NK-92 (cell line): ENCODE measurements around the gene IPO9.
"Not testable (repeated sequence)": the region's sequence is repeated elsewhere in the genome, so short reads cannot be mapped to it uniquely, and the experiment has no call there.

ENCODE experiments used
- DNase-seq: peaks from one replicate; lab custom pipeline; 2025; ENCODE audit not compliant: unreplicated experiment; lab: John Stamatoyannopoulos, UW

IPO9 gene

DNA sequence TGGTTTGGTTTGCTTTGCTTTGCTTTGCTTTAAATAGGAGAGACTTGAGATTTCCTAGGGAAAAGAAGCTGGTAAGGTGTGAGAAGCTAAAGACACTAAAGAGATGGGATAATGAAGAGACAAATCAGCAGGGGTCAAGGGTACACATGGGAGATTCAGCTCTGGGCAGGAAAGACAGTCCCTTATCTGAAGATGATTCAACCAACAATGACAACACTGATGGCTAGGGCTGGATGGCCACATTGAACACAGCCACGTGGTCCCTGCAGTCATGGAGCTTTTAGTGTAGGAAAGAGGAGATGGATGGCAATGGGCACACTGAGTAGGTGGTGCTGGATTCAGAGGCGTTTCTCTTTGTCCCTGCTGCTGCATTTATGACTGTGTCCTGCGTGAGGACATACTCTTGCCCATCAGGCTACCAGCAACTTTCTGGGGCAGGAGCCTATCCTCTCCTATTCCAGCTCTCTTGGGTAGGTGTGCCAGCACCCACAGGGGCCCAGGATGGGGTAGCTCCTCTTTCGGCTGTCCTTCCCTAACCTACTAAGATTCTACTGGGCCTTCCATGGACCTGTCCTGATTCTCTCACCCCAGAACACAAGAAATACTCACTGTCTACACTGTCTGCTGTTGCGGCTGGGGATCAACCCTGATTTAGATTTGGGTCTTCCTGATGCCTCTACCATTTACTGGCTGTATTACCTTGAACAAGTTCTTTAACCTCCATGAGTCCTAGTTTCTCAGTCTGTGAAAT, 58.3 kb downstream of the IPO9 start:
- DNase-seq = no peak

DNA sequence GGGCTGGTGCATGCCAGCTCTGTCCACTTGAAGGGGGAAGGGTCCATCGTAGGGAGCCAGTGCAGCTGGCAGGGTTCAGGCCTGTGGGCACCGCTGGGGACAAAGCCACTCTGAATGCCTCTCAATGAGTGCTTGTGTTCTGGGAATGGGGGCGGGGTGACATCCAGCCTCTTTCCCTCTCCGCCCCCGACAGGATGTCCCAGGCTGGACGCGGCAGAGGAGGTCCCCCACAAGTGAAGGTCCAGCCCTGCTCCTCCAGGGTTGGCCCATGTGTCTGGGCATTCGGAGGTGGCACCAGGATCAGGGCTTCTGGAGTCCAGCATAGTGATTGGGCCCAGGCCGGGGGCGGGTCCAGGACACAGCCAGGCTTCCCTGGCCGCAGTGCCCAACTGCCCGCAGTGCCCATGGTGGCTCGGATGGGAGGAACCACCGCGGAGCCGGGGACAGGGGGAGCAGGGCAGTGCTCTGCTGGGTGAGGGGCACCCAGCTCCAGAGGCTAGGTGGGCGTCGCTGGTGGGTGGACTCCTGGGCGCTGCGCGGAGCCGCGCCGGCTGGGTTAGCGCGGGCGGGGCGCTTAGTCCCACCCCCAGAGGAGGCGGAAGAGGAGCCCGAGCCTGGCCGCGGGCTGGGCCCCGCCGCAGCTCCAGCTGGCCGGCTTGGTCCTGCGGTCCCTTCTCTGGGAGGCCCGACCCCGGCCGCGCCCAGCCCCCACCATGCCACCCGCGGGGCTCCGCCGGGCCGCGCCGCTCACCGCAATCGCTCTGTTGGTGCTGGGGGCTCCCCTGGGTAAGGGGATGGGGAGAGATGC, 59.5 kb downstream of the IPO9 start, which contains the start of gene SHISA4:
Gene SHISA4, plus strand, starts transcription at position 617 of the 808 bp plus-strand sequence. Its CDS starts 97 bp downstream, at position 714.
- no peak for DNase-seq

DNA sequence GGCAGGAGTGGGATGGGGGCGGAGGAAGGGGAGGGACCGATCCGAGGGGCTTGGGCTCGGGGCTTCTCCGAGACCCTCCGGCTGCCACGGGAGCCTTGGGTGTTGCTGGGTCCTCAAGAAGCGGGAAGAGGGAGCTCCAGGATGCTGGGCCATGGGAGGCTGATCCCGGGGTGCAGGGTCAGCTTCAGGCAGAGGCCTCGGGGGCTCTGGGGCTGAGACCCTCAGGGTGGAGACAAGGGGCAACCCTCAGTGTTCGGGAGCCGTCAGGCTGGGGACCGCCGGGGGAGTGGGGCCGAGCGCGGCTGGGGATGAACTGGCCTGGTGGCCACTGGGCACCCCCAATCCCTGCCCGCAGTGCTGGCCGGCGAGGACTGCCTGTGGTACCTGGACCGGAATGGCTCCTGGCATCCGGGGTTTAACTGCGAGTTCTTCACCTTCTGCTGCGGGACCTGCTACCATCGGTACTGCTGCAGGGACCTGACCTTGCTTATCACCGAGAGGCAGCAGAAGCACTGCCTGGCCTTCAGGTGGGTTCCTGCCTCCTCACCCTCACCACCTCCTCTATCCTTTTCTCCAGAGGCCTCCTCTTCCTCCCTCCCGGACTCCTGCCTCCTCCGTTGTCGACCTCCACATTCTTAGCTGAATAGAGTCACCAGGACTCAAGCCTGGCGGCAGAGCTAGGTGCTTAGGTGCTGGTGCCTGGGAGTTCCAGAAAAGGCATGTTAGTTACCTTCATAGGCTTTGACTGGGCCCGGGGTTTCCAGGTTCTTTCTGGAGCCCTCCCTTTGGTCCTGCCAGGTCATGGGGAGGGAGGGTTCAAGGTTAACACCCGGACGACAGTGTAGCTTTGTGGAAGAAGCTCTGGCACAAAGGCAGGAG, 60.4 kb downstream of the IPO9 start:
- no peak for DNase-seq

DNA sequence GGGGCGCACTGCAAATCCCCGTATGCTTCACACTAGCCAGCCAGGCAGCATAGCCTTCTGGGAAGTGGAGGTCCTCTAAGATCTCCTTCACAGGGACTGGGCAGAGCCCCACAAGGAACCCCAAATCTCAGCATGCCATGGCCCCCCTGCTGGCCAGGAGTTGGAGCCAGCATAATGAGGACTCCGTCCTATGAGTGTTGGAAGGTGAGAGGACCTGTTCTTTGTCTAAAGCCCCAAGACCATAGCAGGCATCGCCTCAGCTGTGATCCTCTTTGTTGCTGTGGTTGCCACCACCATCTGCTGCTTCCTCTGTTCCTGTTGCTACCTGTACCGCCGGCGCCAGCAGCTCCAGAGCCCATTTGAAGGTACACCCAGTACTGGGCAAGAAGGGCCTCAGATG, 61.3 kb downstream of the IPO9 start:
- no peak for DNase-seq

DNA sequence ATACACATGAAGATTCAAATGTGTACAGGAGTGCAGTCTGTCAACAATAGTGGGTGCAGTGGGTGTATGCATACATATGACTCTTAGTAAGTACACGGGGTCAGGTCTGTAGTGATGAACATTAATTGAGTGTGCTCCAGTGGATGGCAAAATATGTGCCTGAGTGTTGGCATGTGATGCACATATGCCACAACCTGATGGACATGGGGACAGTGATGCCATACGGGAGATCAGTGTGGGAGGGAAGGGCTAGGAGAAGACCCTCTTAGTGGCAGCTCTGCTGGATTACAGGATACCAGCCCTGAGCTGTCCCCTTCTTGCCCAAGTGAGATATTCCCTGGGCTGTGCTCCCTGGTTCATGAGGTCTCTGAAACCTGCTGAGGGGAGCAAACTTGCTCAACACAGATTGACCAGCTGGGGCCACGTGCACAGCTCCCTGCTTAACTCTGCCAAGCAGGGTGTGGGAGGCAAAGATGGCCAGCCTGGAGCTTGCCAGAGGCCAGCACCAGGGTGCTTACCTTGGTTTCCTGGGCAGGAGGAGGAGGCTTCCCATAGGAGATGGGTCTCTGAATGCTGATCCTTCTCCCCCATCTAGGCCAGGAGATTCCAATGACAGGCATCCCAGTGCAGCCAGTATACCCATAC, 62.0 kb downstream of the IPO9 start:
- DNase-seq = no peak

DNA sequence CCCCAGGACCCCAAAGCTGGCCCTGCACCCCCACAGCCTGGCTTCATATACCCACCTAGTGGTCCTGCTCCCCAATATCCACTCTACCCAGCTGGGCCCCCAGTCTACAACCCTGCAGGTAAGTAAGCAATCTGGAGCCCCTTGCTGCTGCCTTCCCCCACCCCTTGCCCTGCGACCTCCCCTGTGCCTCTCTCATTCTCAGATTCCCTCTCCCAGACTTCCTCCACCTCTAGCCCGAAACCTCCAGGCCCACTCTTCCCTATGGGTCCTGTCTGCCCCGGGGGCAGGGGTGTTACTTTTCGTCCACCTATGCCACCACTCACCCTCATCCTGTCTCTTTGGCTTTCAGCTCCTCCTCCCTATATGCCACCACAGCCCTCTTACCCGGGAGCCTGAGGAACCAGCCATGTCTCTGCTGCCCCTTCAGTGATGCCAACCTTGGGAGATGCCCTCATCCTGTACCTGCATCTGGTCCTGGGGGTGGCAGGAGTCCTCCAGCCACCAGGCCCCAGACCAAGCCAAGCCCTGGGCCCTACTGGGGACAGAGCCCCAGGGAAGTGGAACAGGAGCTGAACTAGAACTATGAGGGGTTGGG, 62.6 kb downstream of the IPO9 start:
- DNase-seq = no peak

DNA sequence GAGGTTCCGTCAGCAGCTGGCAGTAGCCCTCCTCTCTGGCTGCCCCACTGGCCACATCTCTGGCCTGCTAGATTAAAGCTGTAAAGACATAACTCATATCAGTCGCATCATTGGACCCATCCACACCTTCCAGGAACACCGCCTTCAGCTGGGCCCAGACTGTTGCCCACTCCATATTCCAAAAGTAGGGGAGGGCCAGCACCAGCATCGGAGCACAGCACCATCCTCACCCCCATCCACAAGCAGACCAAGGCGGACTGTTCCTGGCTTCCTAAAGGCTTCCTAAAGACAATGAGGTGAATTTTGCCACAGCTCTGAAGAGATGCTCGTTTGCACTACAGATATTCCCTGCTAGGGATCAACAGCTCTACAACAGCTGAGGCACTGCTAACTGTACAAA, 63.3 kb downstream of the IPO9 start:
- DNase-seq = no peak

DNA sequence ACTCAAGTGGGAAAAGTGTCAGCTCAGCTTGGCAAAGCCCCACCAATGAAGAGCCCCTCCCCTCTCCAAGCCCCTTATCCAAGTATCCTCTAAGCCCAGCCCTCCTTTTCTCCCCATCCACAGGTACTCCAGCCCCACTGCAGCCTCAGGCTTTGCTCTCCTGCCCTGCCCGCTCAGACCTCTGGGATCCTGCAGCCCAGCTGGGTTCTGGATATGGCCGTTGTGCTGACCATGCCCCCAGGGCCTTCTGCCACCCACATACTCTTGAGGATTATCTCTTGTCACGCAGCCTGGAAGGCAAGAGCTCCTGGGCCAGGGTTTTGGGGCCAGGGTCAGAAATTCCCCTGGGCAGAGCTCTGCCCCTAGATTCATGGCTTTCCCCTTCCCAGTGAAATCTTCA, 64.5 kb downstream of the IPO9 start:
- no peak for DNase-seq

DNA sequence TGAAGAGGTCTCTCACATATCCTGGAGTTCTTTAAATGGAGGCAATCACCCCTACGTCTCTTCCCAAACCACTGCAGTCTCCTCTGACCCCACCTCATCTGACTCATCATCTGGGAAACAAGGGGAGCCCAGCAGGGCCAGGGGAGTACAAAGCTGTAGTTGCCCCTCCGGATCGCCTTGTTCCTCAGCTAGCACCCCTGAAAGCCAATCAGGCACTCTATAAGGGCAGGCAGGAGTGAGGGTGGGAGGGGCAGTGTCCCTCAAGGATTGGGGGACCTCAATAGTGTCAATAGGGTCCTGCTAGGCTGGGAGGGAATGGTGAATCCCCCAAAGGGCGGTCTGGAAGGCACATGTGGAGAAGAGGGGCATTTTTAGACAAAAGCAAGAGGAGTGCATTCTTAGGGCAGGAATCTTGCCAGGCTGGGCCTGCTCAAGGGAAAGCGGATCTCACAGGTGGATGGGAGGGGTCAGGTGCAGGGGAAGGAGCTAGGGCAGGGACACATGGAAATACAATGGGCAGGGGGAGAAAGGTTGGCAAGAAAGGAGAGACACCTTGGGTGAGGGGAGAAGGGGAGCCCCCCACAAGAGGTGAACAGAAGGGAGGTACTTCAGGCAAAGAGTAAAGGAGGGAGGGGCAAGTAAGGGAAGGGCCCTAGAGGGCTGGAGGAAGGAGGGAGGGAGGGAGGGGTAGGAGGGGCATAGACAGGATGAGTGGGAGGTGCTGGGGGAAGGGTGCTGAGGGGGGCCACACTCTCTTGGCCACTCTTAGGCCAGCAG, 65.6 kb downstream of the IPO9 start:
- no peak for DNase-seq

DNA sequence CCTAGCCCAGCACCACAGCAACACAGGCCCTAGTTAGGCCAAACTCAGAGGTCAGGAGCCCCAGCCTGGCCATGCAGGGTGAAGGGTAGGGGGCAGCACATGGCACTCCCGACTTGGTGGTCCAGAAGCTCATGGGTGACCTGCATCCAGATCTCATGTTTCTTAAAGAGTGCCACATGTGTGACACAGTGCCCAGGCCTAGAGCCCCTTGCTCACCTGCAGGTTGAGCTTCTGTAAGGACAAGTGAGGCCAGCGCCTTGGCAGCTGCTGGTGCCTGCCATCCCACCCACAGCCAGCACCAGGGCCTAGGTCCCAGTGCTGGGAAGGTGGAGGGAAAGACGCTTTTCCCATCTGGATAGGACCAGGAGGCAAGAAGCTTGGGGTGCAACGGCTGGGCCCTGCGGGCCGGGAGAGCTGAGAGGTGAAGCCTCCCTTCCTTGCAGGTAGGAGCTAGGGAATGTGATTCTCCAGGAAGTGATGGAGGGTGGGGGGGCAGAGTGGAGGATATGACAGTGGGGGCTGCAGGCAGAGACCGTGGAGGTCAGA, 66.2 kb downstream of the IPO9 start:
- no peak for DNase-seq

DNA sequence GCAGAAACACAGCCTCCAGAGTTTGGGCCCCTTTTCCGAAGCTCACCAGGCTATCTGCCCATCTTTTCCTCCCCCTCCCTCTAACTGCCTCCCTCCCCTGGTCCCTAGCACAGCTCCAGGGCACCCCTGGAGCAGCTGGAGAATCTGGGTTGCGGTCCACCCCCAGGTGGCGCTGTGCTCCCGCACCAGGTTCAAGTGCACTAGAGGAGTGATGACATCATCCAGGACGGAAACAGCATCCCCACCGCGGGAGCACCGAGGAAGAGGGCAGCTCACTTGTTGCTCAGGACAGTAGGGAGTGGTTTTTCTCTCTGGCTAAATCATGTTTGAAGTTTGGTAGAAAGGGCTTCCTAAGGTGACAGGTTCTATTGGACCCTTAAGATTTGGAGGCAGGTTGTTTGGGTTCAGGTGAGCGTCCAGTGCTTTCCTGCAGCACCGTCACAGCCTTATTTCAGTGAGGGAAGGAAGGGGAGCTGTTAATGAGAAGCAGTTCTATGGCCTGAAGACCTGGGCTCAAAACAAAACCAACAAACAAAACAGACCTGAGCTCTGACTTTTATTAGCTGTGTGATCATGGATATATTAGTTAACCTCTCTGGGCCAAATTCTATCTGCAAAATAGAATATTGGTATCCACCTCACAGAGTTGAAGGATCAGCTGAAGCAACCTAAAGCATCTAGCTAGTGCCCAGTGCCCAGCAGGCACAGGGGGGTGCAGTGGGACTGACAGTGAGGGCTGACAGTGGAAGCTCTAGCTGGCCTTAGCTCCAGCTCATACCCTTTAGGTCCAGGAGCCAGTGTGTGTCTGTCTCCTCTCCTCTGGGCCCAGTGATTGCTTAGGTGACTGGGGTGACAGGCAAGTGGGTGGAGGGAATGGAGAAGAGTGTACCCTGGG, 67.2 kb downstream of the IPO9 start:
- DNase-seq = no peak

DNA sequence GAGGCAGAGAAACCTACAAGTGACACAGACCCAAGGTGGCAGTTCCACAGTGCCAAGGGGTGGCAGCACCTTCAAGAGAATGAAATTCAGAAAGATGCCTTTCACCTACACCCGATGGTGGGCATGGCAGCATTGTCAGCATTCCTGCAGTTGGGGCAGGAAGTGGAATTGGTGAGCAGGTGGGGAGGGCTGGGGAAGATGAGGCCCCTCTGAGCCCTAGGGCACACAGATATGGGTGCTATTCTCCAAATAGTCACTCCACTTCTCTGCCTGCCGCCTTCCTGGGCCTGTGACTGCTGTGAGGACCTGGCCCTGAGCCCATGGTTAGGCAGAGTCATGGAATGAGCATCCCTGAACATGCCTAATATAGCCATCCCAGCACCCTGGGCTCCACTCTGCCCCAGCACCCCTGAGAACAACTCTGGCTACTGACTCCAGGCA, 68.0 kb downstream of the IPO9 start:
- no peak for DNase-seq

DNA sequence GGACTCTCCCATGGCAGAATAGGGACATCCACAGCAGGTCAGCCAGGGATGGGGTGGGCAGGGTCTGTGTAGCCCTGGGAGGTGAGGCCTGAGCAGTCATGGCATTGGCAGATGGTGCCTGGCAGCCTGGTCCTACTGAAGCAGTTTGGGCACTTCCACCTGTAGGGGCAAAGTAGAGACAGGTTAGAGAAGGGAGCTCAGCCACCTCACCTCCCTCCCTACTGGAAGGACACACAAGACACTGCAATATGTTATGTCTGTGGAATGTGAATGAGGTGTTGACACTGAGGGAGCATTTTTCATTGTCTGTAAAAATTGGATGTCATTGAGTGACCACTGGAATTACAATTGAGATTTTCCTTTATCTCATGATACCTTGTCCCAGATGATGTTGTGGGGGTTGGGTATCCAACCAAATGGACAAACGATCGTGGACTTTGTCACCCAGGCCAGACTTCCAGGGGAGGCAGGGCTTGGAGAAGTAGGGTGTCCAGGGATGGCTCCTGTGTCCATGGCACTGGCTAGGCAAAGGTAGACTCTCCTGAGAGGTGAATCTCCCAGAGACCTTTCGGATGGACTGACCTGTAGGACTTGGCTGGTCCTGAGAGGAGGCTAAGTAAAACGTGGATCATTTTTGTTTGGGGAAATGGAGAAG, 69.4 kb downstream of the IPO9 start:
- no peak for DNase-seq

DNA sequence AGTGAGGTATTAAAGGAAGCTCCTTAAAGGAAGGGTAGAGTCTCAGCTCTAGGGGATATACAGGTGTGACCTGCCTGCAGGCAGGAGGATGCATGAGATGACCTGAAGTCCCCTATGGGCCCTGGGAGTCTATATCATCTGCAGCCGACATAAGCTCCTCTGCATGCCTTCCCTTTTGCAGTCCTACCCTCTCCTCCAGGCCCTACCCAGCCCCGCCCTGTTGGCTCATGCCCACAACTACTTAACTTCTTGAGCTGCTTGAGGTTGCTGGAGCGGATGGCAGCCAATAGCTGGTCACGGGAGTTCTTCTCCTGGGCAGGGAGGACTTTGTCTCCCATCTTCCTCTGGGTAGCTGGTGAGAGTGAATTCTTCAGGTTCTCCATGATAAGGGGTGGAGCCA, 70.0 kb downstream of the IPO9 start:
- no peak for DNase-seq

DNA sequence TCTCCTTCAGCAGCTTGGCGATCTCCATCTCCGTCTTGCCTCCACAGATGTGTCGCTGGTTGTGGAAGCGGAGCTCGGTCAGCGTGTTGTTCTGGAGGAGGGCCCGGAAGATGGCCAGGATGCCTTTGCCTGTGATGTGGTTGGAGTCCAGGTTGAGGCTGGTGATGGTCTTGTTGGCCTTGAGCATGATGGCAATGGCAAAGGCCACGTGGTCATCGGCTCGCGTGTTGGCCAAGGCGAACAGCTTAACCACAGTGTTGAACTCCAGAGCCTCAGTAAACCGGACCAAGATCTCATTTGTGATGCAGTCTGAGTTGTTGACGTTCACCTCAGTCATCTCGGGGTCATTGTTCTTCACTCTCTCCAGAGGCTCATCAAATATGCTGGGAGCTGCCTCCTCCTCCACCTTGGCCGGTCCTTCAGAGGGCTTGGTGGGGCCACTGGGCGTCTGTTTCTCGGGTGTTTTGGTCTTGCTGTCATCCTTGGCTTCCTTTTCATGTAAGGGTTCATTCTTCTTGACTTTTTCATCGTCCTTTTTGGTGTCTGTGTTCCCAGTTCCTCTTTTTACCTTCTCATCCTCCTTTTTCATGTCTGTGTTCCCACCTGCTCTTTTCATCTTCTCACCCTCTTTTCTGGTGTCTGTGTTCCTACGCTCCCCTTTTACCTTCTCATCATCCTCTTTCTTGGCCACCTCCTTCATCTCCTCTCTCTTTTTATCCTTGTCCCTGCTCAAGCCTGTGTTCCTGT, 70.9 kb downstream of the IPO9 start:
- no peak for DNase-seq

DNA sequence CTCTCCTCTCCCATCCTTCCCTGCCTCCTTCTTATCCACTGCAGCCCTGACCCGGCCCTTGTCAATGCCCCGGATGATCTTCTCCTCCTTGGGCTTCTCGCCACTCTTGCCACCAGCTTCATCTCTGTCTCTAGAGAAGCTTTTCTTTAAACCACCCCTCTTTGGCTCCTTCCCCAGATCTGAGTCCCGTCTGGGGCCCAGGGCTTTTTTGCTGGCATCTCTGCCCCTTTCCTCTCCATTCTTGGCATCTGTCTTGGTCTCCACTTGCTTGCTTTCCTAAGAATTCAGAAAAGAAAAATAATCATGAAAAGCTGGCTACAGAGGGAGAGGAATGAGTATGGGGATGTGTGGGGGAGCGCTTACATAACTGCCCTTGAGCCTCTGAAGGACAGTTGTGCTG, 71.5 kb downstream of the IPO9 start:
- DNase-seq = no peak

DNA sequence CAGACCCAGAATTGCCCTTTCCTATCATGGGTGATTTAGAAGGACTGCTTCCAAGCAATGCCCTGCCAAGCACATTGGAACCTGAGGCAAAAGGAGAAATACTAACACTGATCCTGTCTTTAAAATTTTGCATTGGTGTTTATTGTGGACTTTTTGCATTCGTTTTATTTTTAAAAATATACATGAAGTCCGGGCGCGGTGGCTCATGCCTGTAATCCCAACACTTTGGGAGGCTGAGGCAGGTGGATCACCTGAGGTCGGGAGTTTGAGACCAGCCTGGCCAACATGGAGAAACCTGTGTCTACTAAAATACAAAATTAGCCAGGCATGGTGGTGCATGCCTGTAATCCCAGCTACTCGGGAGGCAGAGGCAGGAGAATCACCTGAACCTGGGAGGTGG, 72.1 kb downstream of the IPO9 start:
- not testable (repeated sequence) for DNase-seq
